HG03196 (cell line): ENCODE data around the gene SRXN1.

ENCODE experiments used
- ATAC-seq: cut with Tn5 transposase; IDR thresholded peaks from one replicate; pipeline ENCODE4 v1.9.1; 2021; ENCODE audit not compliant: unreplicated experiment

The SRXN1 gene

GRCh38 chr20:637559-637958 lies 15.4 kb downstream of the SRXN1 start:
- ATAC-seq: no peak

DNA sequence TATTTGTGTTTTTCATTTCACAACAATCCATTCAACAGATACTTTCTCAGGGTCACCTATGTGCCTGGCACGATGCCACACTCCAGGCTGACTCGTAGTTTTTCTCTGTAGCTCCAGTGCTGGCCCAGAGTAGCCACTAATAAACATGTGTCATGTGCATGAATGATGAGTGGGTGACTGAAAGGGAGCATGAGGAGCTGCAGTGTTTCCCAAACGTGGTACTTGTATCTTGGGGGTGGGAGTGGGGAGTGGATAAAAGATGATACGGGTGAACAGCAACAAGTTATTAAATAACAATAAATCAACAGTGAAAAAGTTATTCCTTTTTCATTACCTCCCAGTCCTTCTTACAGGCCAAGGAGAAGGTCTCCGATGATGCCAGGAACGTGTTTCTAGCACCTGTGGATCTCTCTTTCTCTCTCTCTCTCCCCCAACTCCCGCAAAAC lies 17.1 kb downstream of the SRXN1 start:
- ATAC-seq: no peak

GRCh38 chr20:635028-635892 lies 17.7 kb downstream of the SRXN1 start:
- ATAC-seq: no peak

DNA sequence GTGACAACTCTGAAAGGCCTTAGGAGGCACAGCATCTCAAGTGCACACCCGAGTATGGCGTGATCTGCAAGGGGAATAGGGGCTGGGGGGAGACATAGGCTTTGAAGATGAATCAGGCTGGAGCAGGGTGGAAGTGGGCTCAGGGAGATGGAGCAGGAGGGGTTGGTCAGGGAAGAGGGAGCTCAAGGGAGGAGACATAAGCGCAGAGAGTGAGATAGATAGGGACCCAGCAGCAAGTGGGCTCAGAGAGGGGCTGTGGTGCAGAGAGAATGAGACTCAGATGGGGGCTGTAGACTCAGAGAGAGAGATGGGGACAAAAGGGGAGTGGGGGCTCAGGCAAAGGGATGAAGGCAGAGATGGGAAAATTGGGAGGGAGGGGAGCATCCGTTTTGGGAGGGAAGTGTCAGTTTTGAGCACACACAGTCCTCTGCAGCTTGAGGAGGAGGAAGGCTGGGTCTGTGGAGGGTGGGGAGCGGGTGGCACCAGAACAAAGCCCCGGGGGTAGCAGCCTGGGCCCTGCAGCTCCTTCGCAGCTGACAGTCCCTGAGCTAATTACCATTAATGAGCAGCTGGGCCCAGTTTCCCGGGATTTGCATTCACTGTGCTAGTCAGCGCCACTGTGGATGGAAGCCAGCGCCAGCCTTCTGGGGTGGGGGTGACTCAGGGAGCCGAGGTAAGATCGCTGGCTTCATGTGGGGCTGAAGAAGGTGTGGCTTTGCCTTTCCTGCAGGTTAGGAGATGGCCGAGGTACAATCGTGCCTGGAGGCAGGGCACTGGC lies 18.7 kb downstream of the SRXN1 start:
- ATAC-seq: no peak

- ATAC-seq: no peak
Measured at GRCh38 chr20:631101-631500, 21.9 kb downstream of the SRXN1 start.

DNA sequence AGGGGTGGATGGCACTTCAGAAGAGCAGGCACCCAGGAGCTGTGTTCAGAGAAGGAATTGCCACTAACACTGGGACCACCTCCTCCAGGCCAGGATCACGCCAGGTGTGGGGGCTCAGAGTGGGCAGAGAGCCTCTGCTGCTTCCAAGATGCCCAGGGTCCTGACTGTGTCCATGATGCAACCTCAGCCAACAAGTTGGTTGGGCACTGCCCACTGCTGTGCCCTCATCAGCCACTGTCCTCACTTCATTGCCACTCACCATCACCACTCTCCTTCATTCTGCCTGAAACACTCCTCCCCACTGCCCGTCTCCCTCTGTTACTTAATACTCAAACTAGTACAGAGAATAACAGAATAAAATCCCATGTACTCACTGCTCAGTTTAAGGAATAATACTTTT lies 26.4 kb downstream of the SRXN1 start:
- ATAC-seq: no peak

GRCh38 chr20:625360-625932 lies 27.6 kb downstream of the SRXN1 start:
- no peak for ATAC-seq

DNA sequence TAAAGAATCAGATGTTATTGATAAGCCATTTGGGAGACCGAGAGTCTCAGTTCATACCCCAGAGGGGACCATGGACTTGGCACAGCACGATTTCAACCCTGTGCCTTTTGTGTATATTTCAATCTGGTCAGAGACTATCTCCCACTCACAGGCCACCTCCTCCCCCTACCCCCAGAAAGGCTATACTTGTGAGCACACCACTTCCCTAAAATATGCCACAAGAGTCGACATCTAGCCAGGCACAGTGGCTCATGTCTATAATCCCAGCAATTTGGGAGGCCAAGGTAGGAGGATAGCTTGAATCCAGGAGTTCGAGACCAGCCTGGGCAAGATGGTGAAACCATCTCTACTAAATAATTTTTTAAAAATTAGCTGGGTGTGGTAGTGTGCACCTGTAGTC lies 29.3 kb downstream of the SRXN1 start:
- no peak for ATAC-seq

GRCh38 chr20:623021-623420 lies 30.0 kb downstream of the SRXN1 start:
- ATAC-seq: no peak

DNA sequence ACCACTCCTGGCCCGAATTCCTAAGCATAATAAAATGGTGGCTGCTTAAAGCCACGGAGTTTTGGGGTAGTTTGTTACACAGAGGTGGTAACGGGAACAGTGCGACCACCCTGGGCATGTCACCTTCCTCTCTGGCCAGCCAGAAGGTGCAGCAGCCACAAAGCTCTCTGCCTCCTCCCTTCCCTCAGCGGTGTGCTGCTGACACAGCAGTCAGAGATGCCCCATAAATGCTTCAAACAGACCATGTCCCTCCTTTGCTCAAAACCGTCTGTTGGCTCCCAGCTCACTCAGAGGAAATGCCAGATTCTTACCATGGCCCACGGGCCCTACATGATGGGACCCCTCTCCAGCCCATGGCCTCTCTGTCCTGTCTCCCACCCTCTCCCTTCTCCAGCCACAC lies 30.8 kb downstream of the SRXN1 start:
- no peak for ATAC-seq

DNA sequence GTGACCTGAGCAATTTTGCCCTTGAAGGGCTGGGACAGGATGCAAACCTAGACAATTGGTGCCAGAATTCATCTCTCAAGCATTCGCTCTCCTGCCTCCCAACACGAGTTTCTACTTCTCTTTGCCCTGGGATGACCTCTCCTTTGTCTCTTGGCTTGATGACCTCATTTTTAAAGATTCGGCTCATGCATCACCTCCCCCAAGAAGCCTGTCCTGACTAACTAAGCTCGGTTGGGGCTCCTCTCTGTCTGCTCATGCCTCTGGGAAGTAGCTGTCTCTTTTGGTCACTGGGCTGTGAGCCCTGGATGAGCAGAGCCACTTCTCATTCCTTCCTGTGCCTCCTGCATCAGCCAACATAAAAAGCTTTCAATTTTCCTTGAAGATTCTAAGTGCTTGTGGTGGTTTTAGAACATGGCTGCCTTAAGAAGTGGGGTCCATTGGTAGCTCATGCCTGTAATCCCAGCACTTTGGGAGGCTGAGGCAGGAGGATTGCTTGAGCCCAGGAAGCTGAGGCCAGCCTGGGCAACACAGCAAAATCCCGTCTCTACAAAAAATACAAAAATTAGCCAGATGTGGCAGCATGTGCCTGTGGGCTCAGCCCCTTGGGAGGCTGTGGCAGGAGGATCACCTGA lies 31.8 kb downstream of the SRXN1 start:
- no peak for ATAC-seq

GRCh38 chr20:620246-620645 lies 32.8 kb downstream of the SRXN1 start:
- ATAC-seq: no peak

DNA sequence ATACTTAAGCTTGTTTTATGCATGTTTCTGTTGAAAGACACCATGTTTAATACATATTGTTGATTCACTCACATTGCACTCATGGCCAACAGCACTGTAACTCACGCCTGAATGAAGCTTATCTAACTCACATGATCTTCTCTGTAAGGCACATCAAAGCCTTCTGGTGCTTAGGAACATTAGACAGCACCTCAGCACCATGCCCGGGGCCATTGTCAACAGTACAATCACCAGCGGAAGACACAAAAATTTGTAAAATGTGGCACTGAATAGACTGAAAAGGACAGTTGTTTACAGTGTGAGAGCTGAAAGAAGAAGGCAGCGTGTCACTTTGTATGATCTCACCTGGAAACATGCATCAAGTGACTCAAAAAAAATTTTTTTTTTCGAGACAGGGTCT lies 34.0 kb downstream of the SRXN1 start:
- no peak for ATAC-seq

- no peak for ATAC-seq
Measured at GRCh38 chr20:617934-618690, 34.9 kb downstream of the SRXN1 start.

DNA sequence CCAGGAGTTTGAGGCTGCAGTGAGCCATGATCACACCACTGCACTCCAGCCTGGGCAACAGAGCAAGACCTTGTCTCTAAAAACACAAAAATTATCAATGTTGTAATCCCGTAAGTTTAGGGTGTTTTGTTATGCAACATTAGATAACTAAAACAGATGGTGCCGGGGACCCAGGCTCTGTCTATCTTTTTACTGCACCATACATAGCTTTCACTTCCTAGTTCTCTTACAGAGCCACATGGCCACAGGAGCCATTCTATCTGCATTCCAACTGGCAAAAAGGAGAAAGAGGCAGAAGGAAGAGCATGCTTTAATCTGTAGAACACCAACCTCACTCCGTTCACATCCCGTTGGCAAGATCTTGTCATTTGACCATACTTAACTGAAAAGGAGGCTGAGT lies 37.5 kb downstream of the SRXN1 start:
- no peak for ATAC-seq

GRCh38 chr20:611843-612185 lies 41.2 kb downstream of the SRXN1 start:
- no peak for ATAC-seq

GRCh38 chr20:611047-611842 lies 41.8 kb downstream of the SRXN1 start:
- no peak for ATAC-seq

- no peak for ATAC-seq
Measured at GRCh38 chr20:610130-611046, 42.6 kb downstream of the SRXN1 start, which contains the start of gene TCF15. Gene TCF15, minus strand, starts transcription at chr20:610309. Its CDS starts 72 bp downstream, at chr20:610237.
